Measurements from ENCODE around the gene RAG2. TPM values are rescaled to one million over a fixed set of nuclear protein-coding genes. Genes with fewer than 3 reads are reported as not detected.

RAG2 gene
- total RNA-seq, 1 experiment from 2014 or later: not detected

DNA sequence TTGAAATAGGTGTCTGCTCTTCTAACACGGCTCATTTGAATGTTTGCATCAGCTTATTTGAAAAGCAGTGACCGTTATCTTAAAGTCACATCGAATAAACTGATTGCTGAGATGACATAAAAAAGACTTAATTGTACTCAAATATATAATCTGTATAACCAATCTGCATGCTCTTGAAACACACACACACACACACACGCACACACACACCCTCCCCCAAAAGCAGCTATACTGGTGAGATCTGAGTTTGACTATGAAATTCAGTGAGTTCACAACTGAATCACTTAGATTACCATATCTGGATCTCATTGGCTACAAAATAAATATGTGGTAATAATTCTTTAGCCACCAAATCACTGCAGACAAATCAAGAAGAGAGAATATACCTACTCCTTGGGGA, 7.5 kb downstream of the RAG2 start:
- no peak for TF ChIP-seq ZNF274 (IDR thresholded peaks at IDR 0.05; ENCODE audit: low read depth, low read length)
- Histone ChIP-seq H3K27ac (ENCODE audit: low read depth, low read length) (no peak overlapping the region), H3K9me2 (ENCODE audit: insufficient read depth) (no peaks in the 10 kb centered on the region), H3K9me3 (ENCODE audit: control insufficient read depth in 1 of 2, insufficient read depth in 1 of 2, low read depth in 1 of 2, low read length in 2 of 2) (no peaks in the 10 kb centered on the region), H3K27me3 (ENCODE audit: insufficient read depth, low read length) (peaks cover 46% of the 10 kb centered on the region), H3K4me3 (replicated peaks in 1 of 2; ENCODE audit: low read depth in 1 of 2, low read length in 2 of 2) (no peak overlapping the region), H3K79me2 (ENCODE audit: insufficient read depth, low read length) (no peaks in the 10 kb centered on the region), H2AFZ (ENCODE audit: low read depth, low read length, poor library complexity, severe bottlenecking) (no peak overlapping the region), H3K4me2 (ENCODE audit: low read length) (no peak overlapping the region), H3K4me1 (ENCODE audit: control insufficient read depth in 1 of 2, insufficient read depth in 2 of 2, low read length in 2 of 2) (peaks cover 4 to 6% of the 10 kb centered on the region in 2 experiments; a peak in 1 of 4 replicates), H4K20me1 (ENCODE audit: insufficient read depth) (no peaks in the 10 kb centered on the region), H3K9ac (ENCODE audit: low read length) (no peak overlapping the region), H3K36me3 (ENCODE audit: control insufficient read depth in 1 of 2, insufficient read depth in 2 of 2, low read length in 2 of 2) (no peaks in the 10 kb centered on the region)
- CTCF ChIA-PET: interaction anchor here (1.1 kb wide), 1 partner anchor 26 kb away, joined by 3 read pairs; no protein-coding TSS in a partner anchor
- BruUV-seq (replicated peaks): no TSS peak
- ATAC-seq (no peak), DNase-seq (ENCODE audit: low read depth, low spot score) (no peak)
- POLR2A ChIA-PET: no interaction called here
- intact Hi-C loops (cut with micrococcal nuclease): no loop called here
- RAD21 ChIA-PET (ENCODE audit: low non-redundant PET in 1 of 2, low total read pairs in 2 of 2, uncharacterized antibody in 2 of 2, unreplicated experiment in 2 of 2): no interaction called here

DNA sequence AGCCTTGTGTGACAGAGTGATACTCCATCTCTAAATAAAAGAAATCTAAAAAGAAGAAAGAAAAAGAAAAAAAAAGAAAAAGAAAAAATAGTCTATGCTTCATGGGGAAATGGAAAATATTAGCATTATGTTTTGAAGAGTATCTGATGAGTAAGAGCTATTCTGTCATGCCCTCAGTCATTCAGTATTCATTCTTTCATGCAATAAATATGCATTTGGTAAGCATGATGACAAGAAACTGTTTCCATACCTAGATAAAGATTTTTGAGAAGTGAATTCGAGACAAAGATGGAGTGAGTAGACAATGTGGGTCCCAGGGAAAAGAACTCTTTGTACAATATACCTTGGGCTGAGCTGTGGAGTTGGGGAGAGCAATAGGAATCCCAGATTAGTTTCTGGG, 9.9 kb downstream of the RAG2 start:
- Histone ChIP-seq H4K20me1 (ENCODE audit: insufficient read depth) (no peaks in the 10 kb centered on the region), H3K36me3 (ENCODE audit: control insufficient read depth in 1 of 2, insufficient read depth in 2 of 2, low read length in 2 of 2) (no peaks in the 10 kb centered on the region), H3K27me3 (ENCODE audit: insufficient read depth, low read length) (peaks cover 46% of the 10 kb centered on the region), H3K27ac (ENCODE audit: low read depth, low read length) (no peak overlapping the region), H3K4me3 (replicated peaks in 1 of 2; ENCODE audit: low read depth in 1 of 2, low read length in 2 of 2) (no peak overlapping the region), H3K9me3 (ENCODE audit: control insufficient read depth in 1 of 2, insufficient read depth in 1 of 2, low read depth in 1 of 2, low read length in 2 of 2) (no peaks in the 10 kb centered on the region), H3K9ac (ENCODE audit: low read length) (no peak overlapping the region), H3K9me2 (ENCODE audit: insufficient read depth) (no peaks in the 10 kb centered on the region), H2AFZ (ENCODE audit: low read depth, low read length, poor library complexity, severe bottlenecking) (no peak overlapping the region), H3K4me2 (ENCODE audit: low read length) (no peak overlapping the region), H3K4me1 (ENCODE audit: control insufficient read depth in 1 of 2, insufficient read depth in 2 of 2, low read length in 2 of 2) (no peaks in the 10 kb centered on the region), H3K79me2 (ENCODE audit: insufficient read depth, low read length) (no peaks in the 10 kb centered on the region)
- no TSS peak for BruUV-seq (replicated peaks)
- DNase-seq (ENCODE audit: low read depth, low spot score) (no peak), ATAC-seq (no peak)
- TF ChIP-seq POLR2A (IDR thresholded peaks at IDR 0.05; ENCODE audit: borderline replicate concordance, extremely low read depth, insufficient read depth, insufficient read length): no peak
- TF ChIP-seq ZNF274 (IDR thresholded peaks at IDR 0.05; ENCODE audit: low read depth, low read length): no peak
- no peak for TF ChIP-seq ZFX (IDR thresholded peaks at IDR 0.05)
- TF ChIP-seq, protein P1, sequence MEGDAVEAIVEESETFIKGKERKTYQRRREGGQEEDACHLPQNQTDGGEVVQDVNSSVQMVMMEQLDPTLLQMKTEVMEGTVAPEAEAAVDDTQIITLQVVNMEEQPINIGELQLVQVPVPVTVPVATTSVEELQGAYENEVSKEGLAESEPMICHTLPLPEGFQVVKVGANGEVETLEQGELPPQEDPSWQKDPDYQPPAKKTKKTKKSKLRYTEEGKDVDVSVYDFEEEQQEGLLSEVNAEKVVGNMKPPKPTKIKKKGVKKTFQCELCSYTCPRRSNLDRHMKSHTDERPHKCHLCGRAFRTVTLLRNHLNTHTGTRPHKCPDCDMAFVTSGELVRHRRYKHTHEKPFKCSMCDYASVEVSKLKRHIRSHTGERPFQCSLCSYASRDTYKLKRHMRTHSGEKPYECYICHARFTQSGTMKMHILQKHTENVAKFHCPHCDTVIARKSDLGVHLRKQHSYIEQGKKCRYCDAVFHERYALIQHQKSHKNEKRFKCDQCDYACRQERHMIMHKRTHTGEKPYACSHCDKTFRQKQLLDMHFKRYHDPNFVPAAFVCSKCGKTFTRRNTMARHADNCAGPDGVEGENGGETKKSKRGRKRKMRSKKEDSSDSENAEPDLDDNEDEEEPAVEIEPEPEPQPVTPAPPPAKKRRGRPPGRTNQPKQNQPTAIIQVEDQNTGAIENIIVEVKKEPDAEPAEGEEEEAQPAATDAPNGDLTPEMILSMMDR (IDR thresholded peaks at IDR 0.05 in 2 of 3, conservative IDR thresholded peaks at IDR 0.05 in 1 of 3; ENCODE audit: borderline replicate concordance in 1 of 3, insufficient read depth in 1 of 3, low read depth in 2 of 3, low read length in 2 of 3): no peak
- TF ChIP-seq, protein P2, sequence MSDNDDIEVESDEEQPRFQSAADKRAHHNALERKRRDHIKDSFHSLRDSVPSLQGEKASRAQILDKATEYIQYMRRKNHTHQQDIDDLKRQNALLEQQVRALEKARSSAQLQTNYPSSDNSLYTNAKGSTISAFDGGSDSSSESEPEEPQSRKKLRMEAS (IDR thresholded peaks at IDR 0.05): no peak
- TF ChIP-seq SIN3A (IDR thresholded peaks at IDR 0.05; ENCODE audit: low read depth): no peak
- no peak for TF ChIP-seq CEBPB (IDR thresholded peaks at IDR 0.05; ENCODE audit: low read depth)
- no peak for TF ChIP-seq JUND (IDR thresholded peaks at IDR 0.05)
- TF ChIP-seq, protein P3, sequence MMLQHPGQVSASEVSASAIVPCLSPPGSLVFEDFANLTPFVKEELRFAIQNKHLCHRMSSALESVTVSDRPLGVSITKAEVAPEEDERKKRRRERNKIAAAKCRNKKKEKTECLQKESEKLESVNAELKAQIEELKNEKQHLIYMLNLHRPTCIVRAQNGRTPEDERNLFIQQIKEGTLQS (IDR thresholded peaks at IDR 0.05): no peak
- no peak for TF ChIP-seq SP1 (IDR thresholded peaks at IDR 0.05; ENCODE audit: low read depth)
- TF ChIP-seq TCF7L2 (IDR thresholded peaks at IDR 0.05; ENCODE audit: borderline replicate concordance, extremely low read depth, insufficient read depth, insufficient read length): no peak
- no peak for TF ChIP-seq EZH2phosphoT487 (IDR thresholded peaks at IDR 0.05; ENCODE audit: borderline replicate concordance)
- TF ChIP-seq FOSL1 (IDR thresholded peaks at IDR 0.05; ENCODE audit: low read depth): no peak
- CTCF ChIA-PET: no interaction called here
- intact Hi-C loops (cut with micrococcal nuclease): no loop called here
- RAD21 ChIA-PET (ENCODE audit: low non-redundant PET in 1 of 2, low total read pairs in 2 of 2, uncharacterized antibody in 2 of 2, unreplicated experiment in 2 of 2): no interaction called here
- POLR2A ChIA-PET: no interaction called here
